B cell (primary cell): Measurements from ENCODE around the gene TRAF3.

Experiments
- EZH2 ChIP-seq: IDR thresholded peaks from 2 replicates; pipeline ENCODE4 v1.6.1; 2012; ENCODE audit warnings: borderline replicate concordance, low read depth, mild to moderate bottlenecking, moderate library complexity, low read length; ENCODE audit not compliant: insufficient read depth, poor library complexity, severe bottlenecking
- TF ChIP-seq, protein P1 (sequence below): fragments of 200-600 bp; IDR thresholded peaks from one replicate; pipeline ENCODE4 v1.8.0; 2022; ENCODE audit warnings: antibody characterized with exemption, mild to moderate bottlenecking

DNA sequence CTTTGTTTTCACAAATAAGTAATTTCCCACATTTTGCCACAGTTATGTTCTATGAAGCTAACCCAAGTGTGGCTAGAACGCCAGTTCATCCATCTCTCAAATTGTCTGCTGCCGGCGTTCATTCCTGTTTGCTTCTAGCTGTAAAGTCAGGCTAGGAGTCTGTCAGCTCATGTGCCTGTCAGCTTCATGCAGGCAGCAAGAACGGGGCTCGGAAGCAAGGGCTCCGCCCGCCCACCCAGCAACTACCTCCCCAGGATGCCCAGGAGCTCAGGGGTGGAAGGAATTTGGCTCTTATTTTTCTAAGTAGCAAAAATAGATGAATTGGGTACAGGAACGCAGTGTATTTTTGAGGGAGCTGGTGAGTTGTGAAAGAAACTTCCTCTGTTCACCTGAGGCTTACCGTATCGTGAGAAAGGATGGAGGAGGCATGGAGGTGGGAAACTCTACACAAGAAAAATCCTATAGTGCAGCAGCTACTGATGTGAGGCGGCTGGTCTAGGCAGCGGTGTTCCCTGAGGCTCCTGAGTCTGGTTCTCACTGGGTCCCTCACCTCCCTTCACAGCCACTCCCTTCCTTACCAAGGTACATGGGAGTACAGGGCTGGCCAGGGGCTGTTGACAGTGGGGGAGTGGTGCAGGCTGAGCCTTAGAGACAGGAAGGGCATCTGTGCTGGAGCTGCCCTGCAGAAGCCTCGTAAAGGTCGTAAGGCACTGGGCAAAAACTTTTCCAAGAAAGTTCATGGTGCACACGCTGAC lies 90.8 kb downstream of the TRAF3 start:
- TF ChIP-seq EZH2 = no peak
- TF ChIP-seq, protein P1, sequence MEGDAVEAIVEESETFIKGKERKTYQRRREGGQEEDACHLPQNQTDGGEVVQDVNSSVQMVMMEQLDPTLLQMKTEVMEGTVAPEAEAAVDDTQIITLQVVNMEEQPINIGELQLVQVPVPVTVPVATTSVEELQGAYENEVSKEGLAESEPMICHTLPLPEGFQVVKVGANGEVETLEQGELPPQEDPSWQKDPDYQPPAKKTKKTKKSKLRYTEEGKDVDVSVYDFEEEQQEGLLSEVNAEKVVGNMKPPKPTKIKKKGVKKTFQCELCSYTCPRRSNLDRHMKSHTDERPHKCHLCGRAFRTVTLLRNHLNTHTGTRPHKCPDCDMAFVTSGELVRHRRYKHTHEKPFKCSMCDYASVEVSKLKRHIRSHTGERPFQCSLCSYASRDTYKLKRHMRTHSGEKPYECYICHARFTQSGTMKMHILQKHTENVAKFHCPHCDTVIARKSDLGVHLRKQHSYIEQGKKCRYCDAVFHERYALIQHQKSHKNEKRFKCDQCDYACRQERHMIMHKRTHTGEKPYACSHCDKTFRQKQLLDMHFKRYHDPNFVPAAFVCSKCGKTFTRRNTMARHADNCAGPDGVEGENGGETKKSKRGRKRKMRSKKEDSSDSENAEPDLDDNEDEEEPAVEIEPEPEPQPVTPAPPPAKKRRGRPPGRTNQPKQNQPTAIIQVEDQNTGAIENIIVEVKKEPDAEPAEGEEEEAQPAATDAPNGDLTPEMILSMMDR = no peak
